GM18520 (cell line): ENCODE data around the gene ZNF728.
"Not testable (repeated sequence)": the region's sequence is repeated elsewhere in the genome, so short reads cannot be mapped to it uniquely, and the experiment has no call there.

ENCODE experiments used
- ATAC-seq: cut with Tn5 transposase; IDR thresholded peaks from one replicate; pipeline ENCODE4 v1.9.1; 2021; ENCODE audit not compliant: unreplicated experiment

Gene ZNF728

GRCh38 chr19:23002690-23003422 is at the start of gene ZNF728:
ZNF728 (minus strand) TSS chr19:23003176; CDS start chr19:23003030, 146 bp downstream.
- no peak for ATAC-seq

DNA sequence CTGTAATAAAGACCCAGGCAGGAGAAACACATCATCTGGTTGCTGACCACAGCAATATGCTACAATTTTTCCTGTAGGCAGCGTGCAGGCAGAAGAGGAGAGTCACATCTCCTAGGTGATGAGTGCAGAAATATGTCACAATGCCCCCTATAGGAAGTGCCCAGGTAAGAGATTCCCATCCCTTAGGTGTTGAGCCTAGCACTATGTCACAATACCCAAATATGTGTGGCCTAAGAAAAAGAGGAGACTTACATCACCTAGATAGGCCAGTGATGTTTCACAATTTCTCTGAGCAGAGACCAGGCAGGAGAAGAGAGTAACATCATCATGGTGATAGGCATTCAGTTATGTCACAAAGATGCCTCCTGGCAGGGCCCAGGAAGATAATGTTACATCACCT is 49.4 kb upstream of the ZNF728 start:
- ATAC-seq: no peak

GRCh38 chr19:23049256-23049655 is 46.3 kb upstream of the ZNF728 start:
- ATAC-seq: no peak

- ATAC-seq: no peak
Observed at GRCh38 chr19:23046743-23047142, 43.8 kb upstream of the ZNF728 start.

DNA sequence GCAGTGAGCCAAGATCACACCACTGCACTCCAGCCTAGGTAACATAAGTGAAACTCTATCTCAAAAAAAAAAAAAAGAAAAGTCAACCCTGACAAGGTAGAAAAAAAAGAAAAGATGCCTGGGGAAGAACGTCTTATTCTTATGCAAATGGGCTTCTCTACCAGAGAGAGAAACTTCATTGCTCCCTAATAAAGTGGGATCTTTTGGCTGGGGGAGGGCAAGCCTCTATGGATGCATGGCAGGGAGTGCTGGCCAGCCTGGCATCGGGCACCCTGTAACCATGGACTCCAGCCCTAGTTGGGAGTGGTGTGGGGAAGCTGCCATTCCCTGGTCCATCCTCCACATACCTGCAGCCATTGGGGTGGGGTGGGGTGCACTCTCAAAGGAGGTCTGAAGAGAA is 30.7 kb upstream of the ZNF728 start:
- ATAC-seq: no peak

GRCh38 chr19:23015660-23016059 is 12.7 kb upstream of the ZNF728 start:
- no peak for ATAC-seq

DNA sequence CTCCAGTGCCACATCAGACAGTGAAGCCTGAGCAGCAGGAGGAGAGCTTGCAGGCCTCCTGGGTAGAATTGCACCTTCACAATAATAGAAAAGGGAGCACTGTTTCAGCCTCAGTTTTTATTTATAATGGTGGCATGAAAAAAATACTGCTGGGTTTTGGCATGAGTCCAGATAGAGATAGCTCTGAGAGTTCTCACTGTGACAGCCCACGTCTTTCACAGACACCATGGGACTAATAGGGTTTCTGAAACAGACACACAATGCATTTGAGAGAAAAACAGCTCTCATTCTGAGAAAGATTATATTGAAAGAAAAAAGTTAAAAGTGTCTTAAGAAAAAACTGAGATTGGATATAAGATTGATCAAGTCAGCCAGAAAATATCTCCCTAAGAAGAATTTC is 8.0 kb downstream of the ZNF728 start:
- not testable (repeated sequence) for ATAC-seq

GRCh38 chr19:22976248-22976647 is 26.7 kb downstream of the ZNF728 start:
- no peak for ATAC-seq

DNA sequence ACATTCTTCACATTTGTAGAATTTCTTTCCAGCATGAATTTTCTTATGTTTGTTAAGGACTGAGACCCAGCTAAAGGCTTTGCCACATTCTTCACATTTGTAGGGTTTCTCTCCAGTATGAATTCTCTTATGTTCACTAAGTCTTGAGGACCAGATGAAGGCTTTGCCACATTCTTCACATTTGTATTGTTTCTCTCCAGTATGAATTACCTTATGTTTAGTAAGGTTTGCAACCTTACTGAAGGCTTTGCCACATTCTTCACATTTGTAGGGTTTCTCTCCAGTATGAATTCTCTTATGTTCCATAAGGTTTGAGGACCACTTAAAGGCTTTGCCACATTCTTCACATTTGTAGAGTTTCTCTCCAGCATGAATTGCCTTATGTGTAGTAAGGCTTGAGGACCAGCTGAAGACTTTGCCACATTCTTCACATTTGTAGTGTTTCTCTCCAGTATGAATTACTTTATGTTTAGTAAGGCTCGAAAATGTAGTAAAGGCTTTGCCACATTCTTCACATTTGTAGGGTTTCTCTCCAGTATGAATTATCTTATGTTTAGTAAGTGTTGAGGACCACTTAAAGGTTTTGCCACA is 27.3 kb downstream of the ZNF728 start:
- ATAC-seq: not testable (repeated sequence)

DNA sequence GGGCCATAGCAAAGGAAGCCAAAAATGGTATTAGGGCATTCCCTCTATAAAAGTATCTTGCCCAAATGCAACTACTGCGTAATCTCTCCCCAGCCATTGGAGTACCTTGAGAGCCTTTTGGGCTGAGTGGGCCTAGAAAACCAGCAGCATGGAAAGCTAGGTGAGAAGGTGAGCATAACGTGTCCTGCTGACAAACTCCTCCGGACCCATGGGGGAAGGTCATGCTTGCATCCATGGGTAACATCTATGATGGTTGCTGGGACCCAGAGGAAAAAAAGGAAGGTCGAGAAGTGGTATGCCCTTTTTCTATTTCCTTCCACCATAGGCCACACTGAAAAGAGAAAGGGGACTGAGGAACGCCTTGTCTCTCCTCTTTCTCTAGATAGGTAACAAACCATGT is 57.4 kb downstream of the ZNF728 start:
- no peak for ATAC-seq

GRCh38 chr19:22935151-22935550 is 67.8 kb downstream of the ZNF728 start:
- ATAC-seq: no peak

- not testable (repeated sequence) for ATAC-seq
Observed at GRCh38 chr19:22927576-22927975, 75.4 kb downstream of the ZNF728 start.

- not testable (repeated sequence) for ATAC-seq
Observed at GRCh38 chr19:22925181-22925580, 77.8 kb downstream of the ZNF728 start.
